GM12878 (cell line): ENCODE measurements around the gene TOM1L2. TPM values are rescaled to one million over a fixed set of nuclear protein-coding genes. Genes with fewer than 3 reads are reported as not detected.

Source experiments
- ATAC-seq: fragments of 200-7000 bp; cut with Tn5 transposase; 3 replicates; pipeline ENCODE4 v1.9.1; 2020; ENCODE audit warnings: mild to moderate bottlenecking, moderate library complexity
- BruUV-seq: library from RNA; stranded (reverse); fragments of 400-500 nt; replicated peaks from 2 replicates; lab custom pipeline; 2021; lab: Mats Ljungman, UMichigan
- CTCF ChIA-PET: fragments of 300-600 bp; sonication (Branson Sonifier 250); formaldehyde crosslinking; extraction: SDS; loops from one replicate; lab custom pipeline; 2021; ENCODE audit warnings: inconsistent platforms; lab: Yijun Ruan, JAX
- POLR2A ChIA-PET: fragments of 350-600 bp; formaldehyde crosslinking; extraction: SDS; loops from one replicate; lab custom pipeline; 2021; ENCODE audit warnings: inconsistent platforms; lab: Charles Lee
- RAD21 ChIA-PET: fragments of 300-600 bp; sonication (Branson Sonifier 250); formaldehyde crosslinking; loops from one replicate; lab custom pipeline; 2023; ENCODE audit warnings: antibody characterized with exemption; ENCODE audit not compliant: unreplicated experiment; lab: Charles Lee
- SMC1A ChIA-PET: fragments of 300-600 bp; sonication (Branson Sonifier 250); formaldehyde crosslinking; loops from one replicate; lab custom pipeline; 2023; ENCODE audit not compliant: unreplicated experiment, uncharacterized antibody; lab: Charles Lee
- DNase-seq: peaks from one replicate; pipeline ENCODE4 v3.0.0-alpha.2; 2011; ENCODE audit warnings: low read depth, low spot score
- FAIRE-seq: peaks from 3 replicates; lab custom pipeline; 2011; peaks lifted over from hg19 to GRCh38; lab: Jason Lieb, UNC
- H2AFZ ChIP-seq: 2 replicates; pipeline ENCODE4 v1.6.0; 2011; ENCODE audit warnings: low read depth, low read length, control low read depth; ENCODE audit not compliant: control insufficient read depth
- H3K27ac ChIP-seq: 2 replicates; pipeline ENCODE4 v1.5.1; 2011; ENCODE audit warnings: control low read depth; ENCODE audit not compliant: control insufficient read depth, insufficient read depth
- H3K27me3 ChIP-seq, 2 experiments: replicated peaks in 1 of 2; 2 replicates each; pipeline versions ENCODE4 v1.6.0 to v1.6.1; 2011; ENCODE audit warnings: low read length in 1 of 2; ENCODE audit not compliant: control insufficient read depth in 2 of 2, insufficient read depth in 2 of 2
- H3K36me3 ChIP-seq, 2 experiments: 2 replicates each; pipeline ENCODE4 v1.5.1; 2011; ENCODE audit warnings: low read length in 1 of 2; ENCODE audit not compliant: control insufficient read depth in 2 of 2, insufficient read depth in 2 of 2
- H3K4me1 ChIP-seq: 2 replicates; pipeline ENCODE4 v1.6.1; 2011; ENCODE audit warnings: mild to moderate bottlenecking, low read length, moderate library complexity, mixed read lengths; ENCODE audit not compliant: control insufficient read depth, insufficient read depth
- H3K4me2 ChIP-seq: 2 replicates; pipeline ENCODE4 v1.6.0; 2011; ENCODE audit warnings: control low read depth; ENCODE audit not compliant: control insufficient read depth, insufficient read depth
- H3K4me3 ChIP-seq: fragments of 200-600 bp; sonication (generic); 2 replicates; pipeline ENCODE4 v1.5.1; 2016
- H3K79me2 ChIP-seq: 2 replicates; pipeline ENCODE4 v1.6.0; 2011; ENCODE audit warnings: low read length; ENCODE audit not compliant: control insufficient read depth, insufficient read depth
- H3K9ac ChIP-seq: 2 replicates; pipeline ENCODE4 v1.8.0; 2011; ENCODE audit warnings: low read length, control low read depth, mixed read lengths; ENCODE audit not compliant: control insufficient read depth, insufficient read depth
- H3K9me3 ChIP-seq: replicated peaks from 3 replicates; pipeline ENCODE4 v1.5.1; 2011; ENCODE audit warnings: mild to moderate bottlenecking, low read length; ENCODE audit not compliant: control insufficient read depth, insufficient read depth
- H4K20me1 ChIP-seq: 2 replicates; pipeline ENCODE4 v1.6.0; 2011; ENCODE audit not compliant: control insufficient read depth, insufficient read depth
- BACH1 ChIP-seq: fragments of 450-650 bp; IDR thresholded peaks from 2 replicates; pipeline ENCODE4 v1.6.1; 2017; ENCODE audit warnings: mild to moderate bottlenecking, borderline replicate concordance
- BCL3 ChIP-seq: IDR thresholded peaks from 2 replicates; pipeline ENCODE4 v1.6.1; 2011; ENCODE audit warnings: borderline replicate concordance, low read depth, mild to moderate bottlenecking, moderate library complexity, low read length; ENCODE audit not compliant: insufficient read depth, poor library complexity, severe bottlenecking
- NFYB ChIP-seq: IDR thresholded peaks from 2 replicates; pipeline ENCODE4 v1.6.1; 2011; ENCODE audit warnings: low read depth, mild to moderate bottlenecking, low read length, improper control_type of control experiment, moderate library complexity; ENCODE audit not compliant: insufficient read depth
- RFX5 ChIP-seq: IDR thresholded peaks from 2 replicates; pipeline ENCODE4 v1.6.1; 2011; ENCODE audit warnings: low read depth, low read length, improper control_type of control experiment
- WGBS: methylation state at CpG from one replicate; pipeline ENCODE4 v1.1.6; 2016; ENCODE audit warnings: low lambda C conversion rate; ENCODE audit not compliant: insufficient replicate concordance, insufficient coverage; ENCODE audit errors: missing lambda C conversion rate; 5-methylcytosine and 5-hydroxymethylcytosine counted together
- in situ Hi-C: fragments of 300-500 bp; cut with MboI; formaldehyde crosslinking; loops from 9 replicates; pipeline ENCODE4 v1.14.3; 2018; ENCODE audit warnings: mixed read lengths
- intact Hi-C: fragments of 100-400 bp; cut with micrococcal nuclease; formaldehyde crosslinking; loops from one replicate; pipeline ENCODE4 v1.14.2; 2022; ENCODE audit not compliant: unreplicated experiment
- polyA plus RNA-seq, 11 experiments: library from polyadenylated mRNA; depleted of rRNA in 4 of 11; unstranded in 6 of 11; stranded (reverse) in 5 of 11; fragments of >200 nt; fragmentation: Nextera tagmentation in 4 of 11; fragmentation: Illumina TruSeq in 1 of 11; extraction: Ambion mirVana in 4 of 11; extraction: Trizol in 1 of 11; gene quantifications; 1 replicate in 1 of 11; 2 replicates in 10 of 11; pipeline versions ENCODE4 v1.2.1 to v1.2.3, GENCODE V29; 2011 to 2016; ENCODE audit warnings: inconsistent platforms in 2 of 11, missing spikeins in 2 of 11, low read depth in 1 of 11
- total RNA-seq, 4 experiments: library from RNA; depleted of rRNA in 3 of 4; stranded (reverse); fragments of >200 nt in 3 of 4; fragmentation: Illumina TruSeq in 1 of 4; extraction: Trizol in 1 of 4; gene quantifications; 2 replicates each; pipeline versions ENCODE4 v1.2.1 to v1.2.3, GENCODE V29; 2013 to 2021

TOM1L2 gene
- total and polyA plus RNA-seq, 10 of the 15 experiments (the other 5 are each of a cell fraction or from before 2014, with no cell fraction given), result 0.19 to 19.2 (median 8.1) TPM

GRCh38 chr17:17846003-17846402 lies 126.2 kb downstream of the TOM1L2 start:
- H3K27me3 ChIP-seq, result no peaks in the 10 kb centered on the region
- H3K36me3 ChIP-seq, result no peaks in the 10 kb centered on the region
- DNase-seq (no peak), FAIRE-seq (no peak), ATAC-seq (no peak)
- WGBS, result 72% methylated on average over 8 of the region's 8 CpGs
- no peak overlapping the region for H3K4me2 ChIP-seq
- ChIA-PET SMC1A (no interaction called here), POLR2A (interaction anchor here (1.7 kb wide), 1 partner anchor 10 kb away, joined by 4 read pairs; the partner anchor contains the start of gene SREBF1), CTCF (interaction anchor here (0.6 to 1.3 kb wide), 2 partner anchors 24 to 231 kb away, joined by 3 to 4 read pairs; no protein-coding TSS in a partner anchor), RAD21 (interaction anchor here (1.3 kb wide), 1 partner anchor 73 kb away, joined by 3 read pairs; no protein-coding TSS in a partner anchor)
- no TSS peak for BruUV-seq
- no peak overlapping the region for H3K4me3 ChIP-seq
- H3K27ac ChIP-seq, result no peak overlapping the region
- no peaks in the 10 kb centered on the region for H4K20me1 ChIP-seq
- H3K9me3 ChIP-seq, result no peaks in the 10 kb centered on the region
- no peak overlapping the region for H2AFZ ChIP-seq
- no peak for TF ChIP-seq BCL3
- no peak for TF ChIP-seq RFX5
- no peak for TF ChIP-seq NFYB
- TF ChIP-seq BACH1, result no peak
- no peak overlapping the region for H3K9ac ChIP-seq
- H3K4me1 ChIP-seq, result peaks cover 20% of the 10 kb centered on the region
- no peaks in the 10 kb centered on the region for H3K79me2 ChIP-seq
- intact Hi-C loops (no loop called here), in situ Hi-C loops (no loop called here)
